ENCODE measurements around the gene WASF2.

The WASF2 gene

DNA sequence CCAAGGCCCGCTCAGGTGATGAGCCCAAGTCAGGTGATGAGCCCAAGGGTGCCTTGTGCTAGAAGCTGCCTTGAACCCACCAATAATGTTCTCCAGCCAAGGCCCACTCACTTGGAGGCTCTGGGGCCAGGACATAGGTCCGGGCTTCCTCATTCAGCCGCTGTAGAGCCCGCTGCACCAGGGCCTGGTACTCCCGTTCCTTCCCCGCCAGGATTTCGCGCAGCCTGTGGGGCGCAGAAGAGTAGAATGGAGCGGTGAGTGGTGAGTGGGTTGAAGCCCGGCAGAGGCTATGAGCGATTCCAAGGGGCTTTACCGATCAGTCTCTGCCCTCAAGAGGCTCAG, 133.7 kb downstream of the WASF2 start:
- Histone ChIP-seq H2BK5ac (ENCODE audit: low read depth, low read length, poor library complexity, severe bottlenecking) (no peak overlapping the region), H2BK15ac (ENCODE audit: low read depth, poor library complexity, severe bottlenecking) (no peak overlapping the region), H3K23ac (ENCODE audit: low read length in 2 of 2) (no peak overlapping the region), H2AFZ (ENCODE audit: low read depth, low read length) (no peak overlapping the region), H2BK12ac (ENCODE audit: low read length in 2 of 2) (no peak overlapping the region), H2AK5ac (ENCODE audit: low read length, severe bottlenecking) (no peak overlapping the region), H2BK120ac (ENCODE audit: low read depth, low read length) (no peak overlapping the region), H3K27ac (ENCODE audit: low read length, poor library complexity, severe bottlenecking) (no peak overlapping the region), H3K27me3 (ENCODE audit: control insufficient read depth in 1 of 2, insufficient read depth in 1 of 2, low read length in 2 of 2) (peaks cover 0 to 1% of the 10 kb centered on the region in 2 experiments), H3K4me1 (ENCODE audit: control insufficient read depth, insufficient read depth, low read depth, low read length) (peaks cover 14% of the 10 kb centered on the region), H4K91ac (ENCODE audit: low read length) (no peak overlapping the region), H3K9me3 (ENCODE audit: control insufficient read depth, low read length) (no peaks in the 10 kb centered on the region), H3K4me2 (ENCODE audit: low read length, poor library complexity, severe bottlenecking) (no peak overlapping the region), H3K18ac (ENCODE audit: low read depth in 1 of 2, low read length in 2 of 2) (no peak overlapping the region), H3K4me3 (ENCODE audit: insufficient read depth in 1 of 2, low read depth in 1 of 2, low read length in 2 of 2) (no peak overlapping the region), H3K9ac (ENCODE audit: low read length) (no peak overlapping the region), H3K14ac (ENCODE audit: low read length in 2 of 2) (no peak overlapping the region), H3K4ac (ENCODE audit: low read depth in 1 of 2, low read length in 2 of 2) (no peak overlapping the region), H4K8ac (ENCODE audit: low read length) (no peak overlapping the region), H3K36me3 (ENCODE audit: control insufficient read depth in 1 of 2, insufficient read depth in 2 of 2, low read depth in 1 of 2, low read length in 2 of 2) (peaks cover 66 to 68% of the 10 kb centered on the region in 2 experiments), H3K79me1 (replicated peaks; ENCODE audit: low read length, poor library complexity, severe bottlenecking) (no peaks in the 10 kb centered on the region)
- no peak for DNase-seq
- over 99% methylated on average over 13 of the region's 13 CpGs for WGBS

GRCh38 chr1:27355683-27356082, 134.3 kb downstream of the WASF2 start:
- H3K27ac ChIP-seq (ENCODE audit: low read length, poor library complexity, severe bottlenecking), result no peak overlapping the region
- H3K4me3 ChIP-seq (ENCODE audit: insufficient read depth in 1 of 2, low read depth in 1 of 2, low read length in 2 of 2), result no peak overlapping the region
- peaks cover 20% of the 10 kb centered on the region for H3K4me1 ChIP-seq (ENCODE audit: control insufficient read depth, insufficient read depth, low read depth, low read length)
- H3K23ac ChIP-seq (ENCODE audit: low read length in 2 of 2), result no peak overlapping the region
- DNase-seq, result no peak
- H3K79me1 ChIP-seq (replicated peaks; ENCODE audit: low read length, poor library complexity, severe bottlenecking), result no peaks in the 10 kb centered on the region
- H3K27me3 ChIP-seq (ENCODE audit: control insufficient read depth in 1 of 2, insufficient read depth in 1 of 2, low read length in 2 of 2), result peaks cover 0 to 7% of the 10 kb centered on the region in 2 experiments
- H4K91ac ChIP-seq (ENCODE audit: low read length), result no peak overlapping the region
- no peak overlapping the region for H2BK12ac ChIP-seq (ENCODE audit: low read length in 2 of 2)
- H2BK5ac ChIP-seq (ENCODE audit: low read depth, low read length, poor library complexity, severe bottlenecking), result no peak overlapping the region
- no peaks in the 10 kb centered on the region for H3K9me3 ChIP-seq (ENCODE audit: control insufficient read depth, low read length)
- no peak overlapping the region for H2AFZ ChIP-seq (ENCODE audit: low read depth, low read length)
- no peak overlapping the region for H3K4ac ChIP-seq (ENCODE audit: low read depth in 1 of 2, low read length in 2 of 2)
- H3K4me2 ChIP-seq (ENCODE audit: low read length, poor library complexity, severe bottlenecking), result no peak overlapping the region
- no peak overlapping the region for H3K18ac ChIP-seq (ENCODE audit: low read depth in 1 of 2, low read length in 2 of 2)
- H4K8ac ChIP-seq (ENCODE audit: low read length), result no peak overlapping the region
- WGBS, result 95% methylated on average over 5 of the region's 5 CpGs
- H2AK5ac ChIP-seq (ENCODE audit: low read length, severe bottlenecking), result no peak overlapping the region
- no peak overlapping the region for H2BK15ac ChIP-seq (ENCODE audit: low read depth, poor library complexity, severe bottlenecking)
- peaks cover 60 to 63% of the 10 kb centered on the region in 2 experiments for H3K36me3 ChIP-seq (ENCODE audit: control insufficient read depth in 1 of 2, insufficient read depth in 2 of 2, low read depth in 1 of 2, low read length in 2 of 2)
- no peak overlapping the region for H2BK120ac ChIP-seq (ENCODE audit: low read depth, low read length)
- no peak overlapping the region for H3K9ac ChIP-seq (ENCODE audit: low read length)
- H3K14ac ChIP-seq (ENCODE audit: low read length in 2 of 2), result no peak overlapping the region

Measured in mesenchymal stem cell (in vitro differentiated cells and primary cell).